Measurements from ENCODE around the gene PLK5.

Gene PLK5

DNA sequence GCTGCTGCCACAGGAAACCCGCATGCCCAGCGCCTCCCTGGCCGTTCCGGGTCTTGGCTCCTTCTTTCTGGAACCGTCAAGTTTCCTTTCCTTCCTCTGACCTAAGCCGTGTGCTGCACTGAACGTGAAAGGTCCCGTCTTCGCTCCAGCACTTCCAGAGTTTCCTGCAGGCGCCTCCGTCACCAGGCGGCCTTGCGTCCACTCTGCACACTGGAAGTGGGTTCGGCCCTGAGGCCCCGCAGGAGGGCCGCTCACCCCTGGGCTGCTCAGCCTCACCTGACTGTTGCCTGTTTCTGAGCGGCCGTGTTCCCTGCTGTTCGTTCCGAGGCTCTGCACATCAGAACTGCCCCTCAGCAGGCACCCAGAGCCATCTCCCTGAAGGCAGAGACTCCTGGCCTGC lies 56.5 kb downstream of the PLK5 start:
- in situ Hi-C loops (cut with HindIII; ENCODE audit: low pct_ligation_motif_present, low sequenced_read_pairs): no loop called here
- TF ChIP-seq, protein P1, sequence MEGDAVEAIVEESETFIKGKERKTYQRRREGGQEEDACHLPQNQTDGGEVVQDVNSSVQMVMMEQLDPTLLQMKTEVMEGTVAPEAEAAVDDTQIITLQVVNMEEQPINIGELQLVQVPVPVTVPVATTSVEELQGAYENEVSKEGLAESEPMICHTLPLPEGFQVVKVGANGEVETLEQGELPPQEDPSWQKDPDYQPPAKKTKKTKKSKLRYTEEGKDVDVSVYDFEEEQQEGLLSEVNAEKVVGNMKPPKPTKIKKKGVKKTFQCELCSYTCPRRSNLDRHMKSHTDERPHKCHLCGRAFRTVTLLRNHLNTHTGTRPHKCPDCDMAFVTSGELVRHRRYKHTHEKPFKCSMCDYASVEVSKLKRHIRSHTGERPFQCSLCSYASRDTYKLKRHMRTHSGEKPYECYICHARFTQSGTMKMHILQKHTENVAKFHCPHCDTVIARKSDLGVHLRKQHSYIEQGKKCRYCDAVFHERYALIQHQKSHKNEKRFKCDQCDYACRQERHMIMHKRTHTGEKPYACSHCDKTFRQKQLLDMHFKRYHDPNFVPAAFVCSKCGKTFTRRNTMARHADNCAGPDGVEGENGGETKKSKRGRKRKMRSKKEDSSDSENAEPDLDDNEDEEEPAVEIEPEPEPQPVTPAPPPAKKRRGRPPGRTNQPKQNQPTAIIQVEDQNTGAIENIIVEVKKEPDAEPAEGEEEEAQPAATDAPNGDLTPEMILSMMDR (IDR thresholded peaks at IDR 0.05; ENCODE audit: low read depth, low read length, missing control alignments): no peak
- Histone ChIP-seq H3K27me3 (replicated peaks) (no peaks in the 10 kb centered on the region), H3K4me3 (ENCODE audit: low read depth, low read length) (no peak overlapping the region), H3K27ac (no peak overlapping the region), H3K36me3 (replicated peaks) (peaks cover 49% of the 10 kb centered on the region)
- no peak for DNase-seq

- Histone ChIP-seq H3K27me3 (replicated peaks) (no peaks in the 10 kb centered on the region), H3K27ac (no peak overlapping the region), H3K36me3 (replicated peaks) (peaks cover 53% of the 10 kb centered on the region), H3K4me3 (ENCODE audit: low read depth, low read length) (no peak overlapping the region)
- DNase-seq: no peak
- in situ Hi-C loops (cut with HindIII; ENCODE audit: low pct_ligation_motif_present, low sequenced_read_pairs): no loop called here
- TF ChIP-seq, protein P1 (IDR thresholded peaks at IDR 0.05; ENCODE audit: low read depth, low read length, missing control alignments): no peak
These were observed 57.1 kb downstream of the PLK5 start for GRCh38 chr19:1580957-1581356.

- H3K27me3 ChIP-seq (replicated peaks): no peaks in the 10 kb centered on the region
- DNase-seq: no peak
- H3K27ac ChIP-seq: no peak overlapping the region
- TF ChIP-seq, protein P1 (IDR thresholded peaks at IDR 0.05; ENCODE audit: low read depth, low read length, missing control alignments): no peak
- in situ Hi-C loops (cut with HindIII; ENCODE audit: low pct_ligation_motif_present, low sequenced_read_pairs): no loop called here
- H3K36me3 ChIP-seq (replicated peaks): peaks cover 49% of the 10 kb centered on the region
- H3K4me3 ChIP-seq (ENCODE audit: low read depth, low read length): no peak overlapping the region
These were observed 58.3 kb downstream of the PLK5 start for GRCh38 chr19:1582201-1582600.

GRCh38 chr19:1584500-1585242 lies 60.8 kb downstream of the PLK5 start:
- DNase-seq: no peak
- H3K36me3 ChIP-seq (replicated peaks): peaks cover 44% of the 10 kb centered on the region
- no peak overlapping the region for H3K4me3 ChIP-seq (ENCODE audit: low read depth, low read length)
- in situ Hi-C loops (cut with HindIII; ENCODE audit: low pct_ligation_motif_present, low sequenced_read_pairs): no loop called here
- TF ChIP-seq, protein P1 (IDR thresholded peaks at IDR 0.05; ENCODE audit: low read depth, low read length, missing control alignments): no peak
- no peaks in the 10 kb centered on the region for H3K27me3 ChIP-seq (replicated peaks)
- no peak overlapping the region for H3K27ac ChIP-seq

- Histone ChIP-seq H3K27ac (no peak overlapping the region), H3K36me3 (replicated peaks) (peaks cover 40% of the 10 kb centered on the region), H3K4me3 (ENCODE audit: low read depth, low read length) (no peak overlapping the region), H3K27me3 (replicated peaks) (no peaks in the 10 kb centered on the region)
- in situ Hi-C loops (cut with HindIII; ENCODE audit: low pct_ligation_motif_present, low sequenced_read_pairs): no loop called here
- no peak for DNase-seq
- TF ChIP-seq, protein P1 (IDR thresholded peaks at IDR 0.05; ENCODE audit: low read depth, low read length, missing control alignments): no peak
These were observed 61.3 kb downstream of the PLK5 start for GRCh38 chr19:1585243-1585580.

All from brain microvascular endothelial cell (primary cell).